H1 (cell line): ENCODE data around the gene FNIP2.

Source experiments
- CTCF ChIP-seq, 3 experiments: IDR thresholded peaks; 1 replicate in 2 of 3; 2 replicates in 1 of 3; pipeline versions ENCODE4 v1.5.1 to v1.6.1; 2011; ENCODE audit warnings: low read length in 3 of 3, mild to moderate bottlenecking in 3 of 3, inconsistent platforms in 2 of 3, low read depth in 1 of 3, moderate library complexity in 1 of 3; ENCODE audit not compliant: insufficient read depth in 1 of 3; ENCODE audit errors: control extremely low read depth in 1 of 3
- POLR2AphosphoS5 ChIP-seq: IDR thresholded peaks from 2 replicates; pipeline ENCODE4 v1.6.1; 2011; ENCODE audit warnings: low read depth, low read length
- TBP ChIP-seq: IDR thresholded peaks from 2 replicates; pipeline ENCODE4 v1.6.1; 2011; ENCODE audit warnings: low read depth, low read length, improper control_type of control experiment

GRCh38 chr4:158940271-158940670, 171.4 kb downstream of the FNIP2 start:
- no peak for TF ChIP-seq CTCF (IDR thresholded peaks at IDR 0.05; ENCODE audit: control extremely low read depth in 1 of 3, insufficient read depth in 1 of 3, low read depth in 1 of 3, low read length in 3 of 3)
- no peak for TF ChIP-seq TBP
- no peak for TF ChIP-seq POLR2AphosphoS5
